ENCODE data around the gene GABRB3. TPM values are rescaled to one million over a fixed set of nuclear protein-coding genes. Genes with fewer than 3 reads are reported as not detected.

GABRB3 gene
- total RNA-seq, 1 donor: 0.54 TPM

GRCh38 chr15:26564361-26564760 is 208.5 kb downstream of the GABRB3 start:
- DNase-seq (ENCODE audit: low read depth in 2 of 3, low spot score in 2 of 3): no peak

GRCh38 chr15:26562336-26562735 is 210.5 kb downstream of the GABRB3 start:
- no peak for DNase-seq (ENCODE audit: low read depth in 2 of 3, low spot score in 2 of 3)

GRCh38 chr15:26561896-26562295 is 211.0 kb downstream of the GABRB3 start:
- DNase-seq (ENCODE audit: low read depth in 2 of 3, low spot score in 2 of 3): no peak

GRCh38 chr15:26561130-26561529 is 211.7 kb downstream of the GABRB3 start:
- DNase-seq (ENCODE audit: low read depth in 2 of 3, low spot score in 2 of 3): no peak

GRCh38 chr15:26555898-26556297 is 217.0 kb downstream of the GABRB3 start:
- no peak for DNase-seq (ENCODE audit: low read depth in 2 of 3, low spot score in 2 of 3)

GRCh38 chr15:26551473-26551872 is 221.4 kb downstream of the GABRB3 start:
- DNase-seq (ENCODE audit: low read depth in 2 of 3, low spot score in 2 of 3): no peak

- no peak for DNase-seq (ENCODE audit: low read depth in 2 of 3, low spot score in 2 of 3)
Observed at GRCh38 chr15:26550880-26551279, 222.0 kb downstream of the GABRB3 start.

- DNase-seq (ENCODE audit: low read depth in 2 of 3, low spot score in 2 of 3): no peak
Observed at GRCh38 chr15:26537663-26538062, 235.2 kb downstream of the GABRB3 start.

GRCh38 chr15:26531489-26531888 is 241.4 kb downstream of the GABRB3 start:
- DNase-seq (ENCODE audit: low read depth in 2 of 3, low spot score in 2 of 3): no peak

GRCh38 chr15:26525096-26525495 is 247.8 kb downstream of the GABRB3 start:
- DNase-seq (ENCODE audit: low read depth in 2 of 3, low spot score in 2 of 3): no peak

- no peak for DNase-seq (ENCODE audit: low read depth in 2 of 3, low spot score in 2 of 3)
Observed at GRCh38 chr15:26521691-26522198, 251.1 kb downstream of the GABRB3 start.

- DNase-seq (ENCODE audit: low read depth in 2 of 3, low spot score in 2 of 3): no peak
Observed at GRCh38 chr15:26521130-26521529, 251.7 kb downstream of the GABRB3 start.

GRCh38 chr15:26518885-26519284 is 254.0 kb downstream of the GABRB3 start:
- DNase-seq (ENCODE audit: low read depth in 2 of 3, low spot score in 2 of 3): no peak

GRCh38 chr15:26516102-26516980 is 256.5 kb downstream of the GABRB3 start:
- DNase-seq (ENCODE audit: low read depth in 2 of 3, low spot score in 2 of 3): no peak

- no peak for DNase-seq (ENCODE audit: low read depth in 2 of 3, low spot score in 2 of 3)
Observed at GRCh38 chr15:26504009-26504408, 268.9 kb downstream of the GABRB3 start.

Other genes starting within 250 kb of the GABRB3 start
- not detected for gene GABRA5, start 94.0 kb upstream of the GABRB3 start, total RNA-seq
- gene GABRG3, start 198.1 kb upstream of the GABRB3 start, total RNA-seq: not detected

Data from hematopoietic multipotent progenitor cell (in vitro differentiated cells).